ENCODE results near the gene FAM120B.
"Not testable (repeated sequence)": the region's sequence is repeated elsewhere in the genome, so short reads cannot be mapped to it uniquely, and the experiment has no call there.

FAM120B gene

DNA sequence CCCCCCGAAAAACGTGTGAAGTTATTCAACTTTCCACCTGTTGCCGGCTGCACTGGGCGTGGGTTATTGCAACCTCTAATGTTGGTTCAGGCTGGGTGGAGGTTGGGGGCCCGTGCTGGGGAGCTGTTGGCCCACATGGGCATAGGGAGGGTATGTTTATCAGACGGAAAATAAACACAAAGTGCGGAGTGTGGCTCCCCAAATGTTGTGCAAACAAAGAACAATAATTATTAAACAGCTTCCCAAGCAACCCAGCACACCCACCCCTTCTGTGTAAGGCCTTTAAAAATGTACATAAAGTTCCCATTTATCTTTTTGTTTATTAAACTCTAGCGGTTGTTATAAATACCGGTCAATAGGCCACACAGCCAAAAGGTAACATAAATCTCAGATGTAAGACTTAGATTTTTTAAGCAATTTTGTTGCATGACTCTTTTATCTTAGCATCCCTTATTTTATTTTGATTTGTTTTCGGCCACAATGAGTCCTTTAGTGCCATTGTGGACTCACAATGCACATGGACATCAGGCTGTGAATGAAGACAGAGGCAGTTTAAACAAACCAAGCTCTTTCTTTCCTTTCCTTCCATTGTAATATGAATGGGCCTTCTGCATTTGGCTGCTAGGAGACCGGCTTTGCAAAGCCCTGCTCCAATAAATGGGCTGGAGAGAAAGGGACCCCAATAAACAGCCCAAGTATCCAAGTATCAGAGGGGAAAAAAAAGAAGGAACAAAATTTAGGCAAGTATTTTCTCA lies 8.8 kb upstream of the FAM120B start:
- no peak for DNase-seq (ENCODE audit: low read depth in 2 of 2)

- DNase-seq (ENCODE audit: low read depth in 2 of 2) = no peak
Observed at GRCh38 chr6:170298688-170299087, 7.9 kb upstream of the FAM120B start.

DNA sequence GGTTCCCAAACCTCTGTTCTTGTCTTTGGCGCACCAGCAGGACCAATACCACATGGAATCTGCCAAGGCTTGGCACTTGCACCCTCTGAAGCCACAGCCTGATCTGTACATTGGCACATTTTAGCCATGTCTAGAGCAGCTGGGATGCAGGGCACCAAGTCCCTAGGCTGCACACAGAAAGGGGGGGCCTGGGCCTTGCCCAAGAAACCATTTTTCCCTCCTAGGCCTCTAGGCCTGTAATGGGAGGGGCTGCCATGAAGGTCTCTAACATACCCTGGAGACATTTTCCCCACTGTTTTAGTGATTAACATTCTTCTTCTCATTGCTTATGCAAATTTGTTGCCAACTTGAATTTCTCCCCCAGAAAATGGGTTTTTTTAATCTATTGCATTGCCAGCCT lies 5.4 kb upstream of the FAM120B start:
- DNase-seq (ENCODE audit: low read depth in 2 of 2) = no peak

GRCh38 chr6:170305805-170306323 lies 694 bp upstream of the FAM120B start:
- no peak for DNase-seq (ENCODE audit: low read depth in 2 of 2)

- no peak for DNase-seq (ENCODE audit: low read depth in 2 of 2)
Observed at GRCh38 chr6:170307080-170307545, 555 bp downstream of the FAM120B start.

GRCh38 chr6:170308761-170309160 lies 2.2 kb downstream of the FAM120B start:
- DNase-seq (ENCODE audit: low read depth in 2 of 2) = no peak

- no peak for DNase-seq (ENCODE audit: low read depth in 2 of 2)
Observed at GRCh38 chr6:170311696-170312095, 5.1 kb downstream of the FAM120B start.

GRCh38 chr6:170312876-170313275 lies 6.3 kb downstream of the FAM120B start:
- DNase-seq (ENCODE audit: low read depth in 2 of 2) = no peak

DNA sequence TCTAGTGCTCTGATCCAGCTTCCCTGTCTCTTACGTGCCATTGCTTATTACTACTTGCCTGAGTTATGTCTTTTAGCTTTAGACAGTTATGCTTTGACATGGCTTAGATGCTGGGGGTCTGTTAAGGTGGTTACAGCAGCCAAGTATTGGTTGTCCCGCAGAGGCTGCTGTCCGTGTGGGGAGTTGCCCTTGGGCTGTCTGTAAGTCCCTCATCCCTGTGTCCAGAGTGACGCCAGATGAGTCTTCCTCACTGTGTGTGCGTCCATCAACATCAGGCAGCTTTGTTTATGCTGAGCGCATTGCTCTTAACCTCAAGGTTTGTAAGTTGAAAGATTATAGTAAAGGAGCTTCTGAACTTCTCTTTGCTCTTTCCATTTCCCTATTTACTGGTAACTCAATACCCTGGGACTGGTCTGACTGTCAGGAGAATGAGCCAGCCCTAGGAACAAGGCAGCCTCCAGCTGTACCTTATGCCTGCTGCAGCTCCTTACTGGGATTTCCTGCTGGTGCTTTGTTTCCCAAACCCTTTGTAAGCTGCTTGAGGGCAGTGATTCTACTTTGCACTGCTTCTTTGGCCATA lies 7.2 kb downstream of the FAM120B start:
- DNase-seq (ENCODE audit: low read depth in 2 of 2) = no peak

GRCh38 chr6:170314983-170315382 lies 8.4 kb downstream of the FAM120B start:
- no peak for DNase-seq (ENCODE audit: low read depth in 2 of 2)

GRCh38 chr6:170316071-170316470 lies 9.5 kb downstream of the FAM120B start:
- DNase-seq (ENCODE audit: low read depth in 2 of 2) = no peak

GRCh38 chr6:170317076-170317475 lies 10.5 kb downstream of the FAM120B start:
- DNase-seq (ENCODE audit: low read depth in 2 of 2) = no peak

DNA sequence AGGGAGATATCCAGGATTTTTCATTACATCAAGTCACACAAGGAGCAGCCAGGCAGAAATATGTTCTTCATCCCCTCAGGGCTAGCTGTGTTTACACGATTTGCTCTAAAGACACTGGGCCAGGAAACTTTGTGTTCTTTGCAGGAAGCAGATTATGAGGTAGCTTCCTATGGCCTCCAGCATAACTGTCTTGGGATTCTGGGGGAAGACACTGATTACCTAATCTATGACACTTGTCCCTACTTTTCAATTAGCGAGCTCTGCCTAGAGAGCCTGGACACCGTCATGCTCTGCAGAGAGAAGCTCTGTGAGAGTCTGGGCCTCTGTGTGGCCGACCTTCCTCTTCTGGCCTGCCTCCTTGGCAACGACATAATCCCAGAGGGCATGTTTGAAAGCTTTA lies 11.2 kb downstream of the FAM120B start:
- DNase-seq (ENCODE audit: low read depth in 2 of 2) = no peak

DNA sequence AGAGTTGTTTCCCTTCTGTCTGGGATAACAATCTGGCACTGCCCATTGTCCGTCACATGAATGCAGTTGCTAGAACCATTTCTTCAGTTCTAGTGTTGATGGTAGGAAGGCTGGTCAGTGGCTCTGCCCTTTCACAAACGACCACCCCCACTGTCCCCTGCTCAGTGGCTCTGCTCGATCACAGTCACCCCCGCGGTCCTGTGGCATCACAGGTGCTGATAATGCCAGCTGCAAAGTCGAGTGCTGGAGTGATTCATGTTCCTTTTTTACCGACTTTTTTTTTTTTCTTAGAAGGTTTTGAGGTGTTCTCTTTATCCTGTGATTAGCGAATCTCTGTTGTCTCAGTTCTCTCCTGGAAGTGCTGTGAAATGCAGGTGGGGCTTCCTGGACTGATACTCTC lies 22.8 kb downstream of the FAM120B start:
- DNase-seq (ENCODE audit: low read depth in 2 of 2) = no peak

- not testable (repeated sequence) for DNase-seq (ENCODE audit: low read depth in 2 of 2)
Observed at GRCh38 chr6:170335199-170335598, 28.6 kb downstream of the FAM120B start.

DNA sequence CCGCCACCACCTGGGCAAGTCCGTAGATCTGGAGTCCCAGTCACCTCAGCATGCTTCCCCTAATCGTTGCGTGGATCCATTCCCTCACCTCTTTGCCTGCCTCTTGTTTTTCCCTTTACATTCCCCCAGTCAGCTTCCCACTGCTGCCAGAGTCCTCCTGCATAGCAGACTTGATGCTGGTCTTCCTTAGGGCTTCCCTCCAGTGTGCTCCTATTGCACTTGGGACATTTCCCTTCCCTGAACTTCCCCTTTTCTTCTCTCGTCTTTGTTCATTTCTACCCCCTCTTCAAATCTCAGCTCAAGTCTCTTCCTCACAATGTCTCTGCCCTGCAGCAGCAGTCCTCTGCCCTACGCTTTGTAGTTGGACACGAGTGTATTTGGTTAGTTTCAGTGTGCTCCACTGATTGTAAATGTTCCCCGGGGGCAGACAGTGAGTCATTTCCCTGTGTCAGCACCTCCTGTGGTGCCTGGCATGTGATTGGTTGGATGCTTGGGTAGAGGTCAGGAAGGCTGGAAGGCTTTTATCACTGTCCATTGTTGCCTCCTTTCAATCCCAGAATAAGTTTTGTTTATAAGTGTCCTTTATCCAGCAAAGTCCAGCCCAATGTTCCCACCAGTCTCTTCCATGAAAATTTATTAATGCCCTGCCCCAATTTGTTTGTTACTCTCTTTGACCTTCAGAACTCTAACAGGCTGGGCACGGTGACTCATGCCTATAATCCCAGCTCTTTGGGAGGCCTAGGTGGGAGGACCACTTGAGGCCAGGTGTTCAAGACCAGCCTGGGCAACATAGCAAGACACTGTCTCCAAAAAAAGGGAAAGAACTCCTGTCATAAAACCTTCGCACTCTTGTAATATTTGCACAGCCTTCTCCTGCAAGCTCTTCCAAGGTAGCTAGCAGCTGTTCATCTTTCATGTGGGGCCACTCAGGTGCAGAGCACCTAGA lies 38.3 kb downstream of the FAM120B start:
- DNase-seq (ENCODE audit: low read depth in 2 of 2) = no peak

DNA sequence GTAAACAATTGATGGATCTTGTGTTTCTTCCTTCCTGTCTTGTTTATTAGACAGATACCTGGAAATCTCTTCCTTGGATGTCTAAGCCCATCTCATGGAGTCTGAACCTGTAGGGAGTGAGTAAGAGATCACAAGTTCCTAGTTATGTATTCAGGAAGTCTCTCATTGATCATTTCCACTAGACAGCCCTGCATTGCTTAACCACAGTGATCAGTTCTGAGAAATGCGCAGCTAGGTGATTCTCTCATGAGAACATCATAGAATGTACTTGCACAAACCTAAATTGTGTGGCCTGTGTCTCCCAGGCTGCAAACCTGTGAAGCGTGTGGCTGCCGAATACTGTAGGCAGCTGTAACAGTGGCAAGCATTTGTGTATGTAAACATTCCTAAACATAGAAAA lies 39.1 kb downstream of the FAM120B start:
- DNase-seq (ENCODE audit: low read depth in 2 of 2) = no peak

GRCh38 chr6:170346649-170347048 lies 40.1 kb downstream of the FAM120B start:
- no peak for DNase-seq (ENCODE audit: low read depth in 2 of 2)

DNA sequence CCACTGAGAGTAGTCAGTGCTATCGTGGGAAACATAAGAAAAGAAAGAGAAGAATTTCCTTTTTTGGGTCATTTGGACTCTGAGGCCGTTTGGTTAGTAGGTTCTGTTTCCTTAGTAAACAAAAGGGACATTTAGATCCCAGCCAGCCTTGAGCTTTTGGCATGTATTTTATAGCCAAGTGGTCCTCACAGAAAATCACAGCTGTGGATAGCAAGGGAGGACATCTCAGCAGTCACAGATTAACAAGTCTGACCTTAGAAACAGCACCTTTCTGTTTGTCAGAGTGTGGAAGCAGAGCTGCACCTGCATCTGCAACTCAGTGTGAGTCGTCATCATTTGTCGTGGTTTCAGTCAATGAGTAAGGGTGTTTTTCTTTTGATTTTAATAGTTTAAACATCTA lies 40.5 kb downstream of the FAM120B start:
- no peak for DNase-seq (ENCODE audit: low read depth in 2 of 2)

- no peak for DNase-seq (ENCODE audit: low read depth in 2 of 2)
Observed at GRCh38 chr6:170347975-170348374, 41.4 kb downstream of the FAM120B start.

DNA sequence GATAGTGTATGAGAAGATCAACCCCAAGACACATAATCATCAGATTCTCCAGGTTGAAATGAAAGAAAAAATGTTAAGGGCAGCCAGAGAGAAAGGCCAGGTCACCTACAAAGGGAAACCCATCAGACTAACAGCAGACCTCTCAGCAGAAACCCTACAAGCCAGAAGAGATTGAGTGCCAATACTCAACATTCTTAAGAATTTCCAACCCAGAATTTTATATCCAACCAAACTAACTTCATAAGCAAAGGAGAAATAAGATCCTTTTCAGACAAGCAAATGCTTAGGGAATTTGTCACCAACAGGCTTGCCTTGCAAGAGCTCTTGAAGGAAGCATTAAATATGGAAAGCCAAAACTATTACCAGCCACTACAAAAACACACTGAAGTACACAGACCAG lies 44.9 kb downstream of the FAM120B start:
- DNase-seq (ENCODE audit: low read depth in 2 of 2) = not testable (repeated sequence)

DNA sequence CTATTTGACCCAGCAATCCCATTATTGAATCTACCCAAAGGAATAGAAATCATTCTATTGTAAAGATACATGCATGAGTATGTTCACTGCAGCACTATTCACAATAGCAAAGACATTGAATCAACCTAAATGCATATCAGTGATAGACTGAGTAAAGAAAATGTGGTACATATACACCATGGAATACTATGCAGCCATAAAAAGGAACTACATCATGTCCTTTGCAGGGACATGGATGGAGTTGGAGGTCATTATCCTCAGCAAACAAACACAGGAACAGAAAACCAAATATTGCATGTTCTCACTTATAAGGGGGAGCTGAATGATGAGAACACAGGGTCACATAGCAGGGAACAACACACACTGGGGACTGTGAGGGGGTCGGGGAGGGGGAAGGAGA lies 48.6 kb downstream of the FAM120B start:
- DNase-seq (ENCODE audit: low read depth in 2 of 2) = not testable (repeated sequence)

Data from activated CD8-positive, alpha-beta memory T cell treated with anti-CD3 and anti-CD28 coated beads for 4 hours (primary cell).